ENCODE data around the gene ARRB1. TPM values are rescaled to one million over a fixed set of nuclear protein-coding genes. Genes with fewer than 3 reads are reported as not detected.

Gene ARRB1
- polyA plus RNA-seq, 2 of the 4 experiments (the other 2 are of a cell fraction), result 6.8 to 14.3 TPM

- WGBS (ENCODE audit: missing lambda C conversion rate), result 88% methylated on average over 2 of the region's 2 CpGs
- Histone ChIP-seq H3K4me2 (no peak overlapping the region), H3K4me3 (no peak overlapping the region), H3K4me1 (no peaks in the 10 kb centered on the region), H3K9me3 (no peaks in the 10 kb centered on the region), H3K27ac (0 out of 6 replicates have a peak overlapping the region, but pooled peaks of 1 of the 2 experiments have one; percentile 4)
- ChIA-PET CTCF (interaction anchor here (0.9 kb wide), 1 partner anchor 64 kb away, joined by 3 read pairs; no protein-coding TSS in a partner anchor), POLR2A (no interaction called here)
- no peak for TF ChIP-seq CHD4 (IDR thresholded peaks at IDR 0.05; ENCODE audit: borderline replicate concordance)
- no peak for TF ChIP-seq HEYL (CRISPR knock-in tag; IDR thresholded peaks at IDR 0.05)
- no peak for TF ChIP-seq NR3C1 (IDR thresholded peaks at IDR 0.05)
- no peak for TF ChIP-seq HDAC2 (IDR thresholded peaks at IDR 0.05)
- no peak for TF ChIP-seq NPAS2 (CRISPR knock-in tag; IDR thresholded peaks at IDR 0.05; ENCODE audit: borderline replicate concordance)
- TF ChIP-seq FOXS1 (CRISPR knock-in tag; IDR thresholded peaks at IDR 0.05), result no peak
- no peak for TF ChIP-seq JUN (IDR thresholded peaks at IDR 0.05)
- no peak for TF ChIP-seq NFE2L2 (conservative IDR thresholded peaks at IDR 0.05; ENCODE audit: low read length)
- no peak for TF ChIP-seq RAD21 (conservative IDR thresholded peaks at IDR 0.05 in 1 of 2, IDR thresholded peaks at IDR 0.05 in 1 of 2)
- TF ChIP-seq HES2 (IDR thresholded peaks at IDR 0.05), result no peak
- no peak for TF ChIP-seq BHLHE40 (IDR thresholded peaks at IDR 0.05; ENCODE audit: low read depth, low read length)
- no peak for TF ChIP-seq CEBPB (IDR thresholded peaks at IDR 0.05)
- TF ChIP-seq, protein P1, sequence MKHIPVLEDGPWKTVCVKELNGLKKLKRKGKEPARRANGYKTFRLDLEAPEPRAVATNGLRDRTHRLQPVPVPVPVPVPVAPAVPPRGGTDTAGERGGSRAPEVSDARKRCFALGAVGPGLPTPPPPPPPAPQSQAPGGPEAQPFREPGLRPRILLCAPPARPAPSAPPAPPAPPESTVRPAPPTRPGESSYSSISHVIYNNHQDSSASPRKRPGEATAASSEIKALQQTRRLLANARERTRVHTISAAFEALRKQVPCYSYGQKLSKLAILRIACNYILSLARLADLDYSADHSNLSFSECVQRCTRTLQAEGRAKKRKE (CRISPR knock-in tag; IDR thresholded peaks at IDR 0.05; ENCODE audit: low read depth), result no peak
- no peak for TF ChIP-seq EP300 (IDR thresholded peaks at IDR 0.05)
- TF ChIP-seq MYC (IDR thresholded peaks at IDR 0.05; ENCODE audit: borderline replicate concordance, low read length), result no peak
- no peak for TF ChIP-seq POLR2A (IDR thresholded peaks at IDR 0.05; ENCODE audit: low read length)
- DNase-seq (ENCODE audit: low read depth in 1 of 2, low spot score in 1 of 2) (no peak), FAIRE-seq (no peak), ATAC-seq (no peak)
Measured at GRCh38 chr11:75312346-75312745, 39.1 kb downstream of the ARRB1 start.

- TF ChIP-seq, protein P2, sequence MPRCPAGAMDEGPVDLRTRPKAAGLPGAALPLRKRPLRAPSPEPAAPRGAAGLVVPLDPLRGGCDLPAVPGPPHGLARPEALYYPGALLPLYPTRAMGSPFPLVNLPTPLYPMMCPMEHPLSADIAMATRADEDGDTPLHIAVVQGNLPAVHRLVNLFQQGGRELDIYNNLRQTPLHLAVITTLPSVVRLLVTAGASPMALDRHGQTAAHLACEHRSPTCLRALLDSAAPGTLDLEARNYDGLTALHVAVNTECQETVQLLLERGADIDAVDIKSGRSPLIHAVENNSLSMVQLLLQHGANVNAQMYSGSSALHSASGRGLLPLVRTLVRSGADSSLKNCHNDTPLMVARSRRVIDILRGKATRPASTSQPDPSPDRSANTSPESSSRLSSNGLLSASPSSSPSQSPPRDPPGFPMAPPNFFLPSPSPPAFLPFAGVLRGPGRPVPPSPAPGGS (IDR thresholded peaks at IDR 0.05), result no peak
- TF ChIP-seq ESRRA (IDR thresholded peaks at IDR 0.05; ENCODE audit: borderline replicate concordance, low read length), result no peak
- TF ChIP-seq BHLHE40 (IDR thresholded peaks at IDR 0.05; ENCODE audit: low read depth, low read length), result no peak
- TF ChIP-seq, protein P3, sequence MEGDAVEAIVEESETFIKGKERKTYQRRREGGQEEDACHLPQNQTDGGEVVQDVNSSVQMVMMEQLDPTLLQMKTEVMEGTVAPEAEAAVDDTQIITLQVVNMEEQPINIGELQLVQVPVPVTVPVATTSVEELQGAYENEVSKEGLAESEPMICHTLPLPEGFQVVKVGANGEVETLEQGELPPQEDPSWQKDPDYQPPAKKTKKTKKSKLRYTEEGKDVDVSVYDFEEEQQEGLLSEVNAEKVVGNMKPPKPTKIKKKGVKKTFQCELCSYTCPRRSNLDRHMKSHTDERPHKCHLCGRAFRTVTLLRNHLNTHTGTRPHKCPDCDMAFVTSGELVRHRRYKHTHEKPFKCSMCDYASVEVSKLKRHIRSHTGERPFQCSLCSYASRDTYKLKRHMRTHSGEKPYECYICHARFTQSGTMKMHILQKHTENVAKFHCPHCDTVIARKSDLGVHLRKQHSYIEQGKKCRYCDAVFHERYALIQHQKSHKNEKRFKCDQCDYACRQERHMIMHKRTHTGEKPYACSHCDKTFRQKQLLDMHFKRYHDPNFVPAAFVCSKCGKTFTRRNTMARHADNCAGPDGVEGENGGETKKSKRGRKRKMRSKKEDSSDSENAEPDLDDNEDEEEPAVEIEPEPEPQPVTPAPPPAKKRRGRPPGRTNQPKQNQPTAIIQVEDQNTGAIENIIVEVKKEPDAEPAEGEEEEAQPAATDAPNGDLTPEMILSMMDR (IDR thresholded peaks at IDR 0.05), result no peak
- no peak for TF ChIP-seq POLR2AphosphoS2 (conservative IDR thresholded peaks at IDR 0.05; ENCODE audit: low read length)
- no peak for TF ChIP-seq KDM5A (IDR thresholded peaks at IDR 0.05)
- TF ChIP-seq, protein P1 (CRISPR knock-in tag; IDR thresholded peaks at IDR 0.05; ENCODE audit: low read depth), result no peak
- TF ChIP-seq RARB (CRISPR knock-in tag; IDR thresholded peaks at IDR 0.05), result no peak
- no peak for TF ChIP-seq EP300 (IDR thresholded peaks at IDR 0.05)
- no peak for TF ChIP-seq MYC (IDR thresholded peaks at IDR 0.05; ENCODE audit: borderline replicate concordance, low read length)
- no peak for TF ChIP-seq KDM1A (IDR thresholded peaks at IDR 0.05; ENCODE audit: low read depth)
- Histone ChIP-seq H3K4me3 (no peak overlapping the region), H3K4me2 (no peak overlapping the region), H3K27ac (0 out of 6 replicates have a peak overlapping the region, but pooled peaks of 1 of the 2 experiments have one; percentile 4), H3K4me1 (no peaks in the 10 kb centered on the region), H3K9me3 (no peaks in the 10 kb centered on the region)
- ATAC-seq (peak in 1 of 2 experiments; percentile 41; a peak in 3 of 6 replicates), DNase-seq (ENCODE audit: low read depth in 1 of 2, low spot score in 1 of 2) (no peak), FAIRE-seq (no peak)
- POLR2A ChIA-PET, result no interaction called here
- WGBS (ENCODE audit: missing lambda C conversion rate), result 78% methylated on average over 12 of the region's 13 CpGs
- CTCF ChIA-PET, result interaction anchor here (0.9 kb wide), 1 partner anchor 42 kb away, joined by 3 read pairs; no protein-coding TSS in a partner anchor
Measured at GRCh38 chr11:75311858-75312288, 39.6 kb downstream of the ARRB1 start.

Data from A549 (cell line).